Endothelial cell of umbilical vein (primary cell): ENCODE measurements around the gene FER. TPM values are rescaled to one million over a fixed set of nuclear protein-coding genes. Genes with fewer than 3 reads are reported as not detected.

Source experiments
- BruUV-seq: library from RNA; stranded (reverse); fragments of 400-500 nt; replicated peaks from 2 replicates; lab custom pipeline; 2021; lab: Mats Ljungman, UMichigan
- CTCF ChIA-PET: fragments of 300-600, 350-600 bp; sonication (Branson Sonifier 250); formaldehyde crosslinking; loops from one replicate; lab custom pipeline; 2021; ENCODE audit warnings: antibody characterized with exemption, inconsistent platforms; lab: Charles Lee
- POLR2A ChIA-PET: fragments of 300-600, 350-600 bp; sonication (Branson Sonifier 250); formaldehyde crosslinking; loops from one replicate; lab custom pipeline; 2021; ENCODE audit warnings: antibody characterized with exemption, inconsistent platforms; lab: Charles Lee
- DNase-seq: peaks from one replicate; pipeline ENCODE4 v3.0.0-alpha.2; 2011; ENCODE audit warnings: low read depth, low spot score
- FAIRE-seq: peaks from 2 replicates; lab custom pipeline; 2011; peaks lifted over from hg19 to GRCh38; lab: Jason Lieb, UNC
- H2AFZ ChIP-seq: 2 replicates; pipeline ENCODE4 v1.6.0; 2012; ENCODE audit warnings: low read depth, low read length, control low read depth, inconsistent platforms
- H3K27ac ChIP-seq: 2 replicates; pipeline ENCODE4 v1.5.1; 2011; ENCODE audit warnings: low read depth, mild to moderate bottlenecking, control low read depth, low read length, moderate library complexity; ENCODE audit not compliant: insufficient read depth
- H3K27me3 ChIP-seq, 2 experiments: 2 replicates each; pipeline versions ENCODE4 v1.6.0 to v1.6.1; 2011; ENCODE audit warnings: low read length in 2 of 2, mixed read lengths in 1 of 2; ENCODE audit not compliant: control insufficient read depth in 2 of 2, insufficient read depth in 2 of 2
- H3K36me3 ChIP-seq, 2 experiments: 2 replicates in 1 of 2; 3 replicates in 1 of 2; pipeline ENCODE4 v1.5.1; 2011; ENCODE audit warnings: low read length in 2 of 2, mild to moderate bottlenecking in 1 of 2, moderate library complexity in 1 of 2; ENCODE audit not compliant: control insufficient read depth in 2 of 2, insufficient read depth in 2 of 2; ENCODE audit errors: extremely low read depth in 1 of 2
- H3K4me1 ChIP-seq: 3 replicates; pipeline ENCODE4 v1.5.1; 2011; ENCODE audit warnings: mild to moderate bottlenecking, low read length; ENCODE audit not compliant: control insufficient read depth, insufficient read depth; ENCODE audit errors: extremely low read depth
- H3K4me2 ChIP-seq: 2 replicates; pipeline ENCODE4 v1.6.1; 2011; ENCODE audit warnings: low read length, control low read depth, mixed read lengths; ENCODE audit not compliant: insufficient read depth
- H3K4me3 ChIP-seq, 3 experiments: fragments of 200-600 bp in 1 of 3; sonication (generic), shearing (Covaris generic) in 1 of 3; replicated peaks in 1 of 3; 2 replicates each; pipeline ENCODE4 v1.5.1; 2011 to 2016; ENCODE audit warnings: control low read depth in 3 of 3, low read length in 3 of 3, mild to moderate bottlenecking in 2 of 3, inconsistent platforms in 1 of 3, low read depth in 1 of 3, moderate library complexity in 1 of 3; ENCODE audit not compliant: insufficient read depth in 1 of 3
- H3K79me2 ChIP-seq: 2 replicates; pipeline ENCODE4 v1.6.0; 2012; ENCODE audit warnings: low read length, inconsistent platforms; ENCODE audit not compliant: control insufficient read depth, insufficient read depth
- H3K9ac ChIP-seq: replicated peaks from 2 replicates; pipeline ENCODE3; 2011; ENCODE audit warnings: low read length, control low read depth; ENCODE audit not compliant: insufficient read depth; ENCODE audit errors: extremely low read depth
- H3K9me1 ChIP-seq: replicated peaks from 3 replicates; pipeline ENCODE4 v1.6.0; 2011; ENCODE audit warnings: mild to moderate bottlenecking, low read length; ENCODE audit not compliant: control insufficient read depth, insufficient read depth; ENCODE audit errors: extremely low read depth
- H3K9me3 ChIP-seq: replicated peaks from 2 replicates; pipeline ENCODE4 v1.5.1; 2012; ENCODE audit warnings: low read length, inconsistent platforms; ENCODE audit not compliant: control insufficient read depth, insufficient read depth
- H4K20me1 ChIP-seq: replicated peaks from 2 replicates; pipeline ENCODE3; 2011; ENCODE audit warnings: mild to moderate bottlenecking, low read length; ENCODE audit not compliant: control insufficient read depth, insufficient read depth; ENCODE audit errors: extremely low read depth
- CTCF ChIP-seq, 2 donors: IDR thresholded peaks; 1 replicate in 1 of 2; 2 replicates in 1 of 2; pipeline ENCODE4 v1.5.1; 2011; ENCODE audit warnings: low read length in 2 of 2, mild to moderate bottlenecking in 2 of 2, moderate library complexity in 2 of 2, control low read depth in 1 of 2, inconsistent platforms in 1 of 2, low read depth in 1 of 2; ENCODE audit not compliant: insufficient read depth in 1 of 2; ENCODE audit errors: extremely low read depth in 1 of 2
- EZH2 ChIP-seq: IDR thresholded peaks from 2 replicates; pipeline ENCODE4 v1.6.1; 2012; ENCODE audit warnings: borderline replicate concordance, low read depth, mild to moderate bottlenecking, moderate library complexity, low read length, inconsistent platforms; ENCODE audit not compliant: severe bottlenecking
- FOS ChIP-seq: IDR thresholded peaks from 2 replicates; pipeline ENCODE4 v1.6.1; 2011; ENCODE audit warnings: mild to moderate bottlenecking, low read length, moderate library complexity, borderline replicate concordance; ENCODE audit not compliant: insufficient read depth
- GATA2 ChIP-seq: IDR thresholded peaks from 2 replicates; pipeline ENCODE4 v1.7.0; 2011; ENCODE audit warnings: low read depth, mild to moderate bottlenecking, moderate library complexity, mixed read lengths, low read length; ENCODE audit not compliant: insufficient read length, insufficient read depth
- JUN ChIP-seq: IDR thresholded peaks from 2 replicates; pipeline ENCODE4 v1.6.1; 2011; ENCODE audit warnings: borderline replicate concordance, low read depth; ENCODE audit not compliant: insufficient read length, insufficient read depth
- MAX ChIP-seq: IDR thresholded peaks from 2 replicates; pipeline ENCODE4 v1.6.1; 2011; ENCODE audit not compliant: insufficient read depth, insufficient read length
- MYC ChIP-seq: IDR thresholded peaks from one replicate; pipeline ENCODE4 v1.6.1; 2011; ENCODE audit warnings: mild to moderate bottlenecking, low read depth, low read length
- POLR2A ChIP-seq: IDR thresholded peaks from 2 replicates; pipeline ENCODE4 v1.6.1; 2012; ENCODE audit warnings: low read depth, mild to moderate bottlenecking, control low read depth, low read length
- POLR2AphosphoS5 ChIP-seq: IDR thresholded peaks from 2 replicates; pipeline ENCODE4 v1.6.1; 2012; ENCODE audit warnings: low read depth, mild to moderate bottlenecking, control low read depth, low read length, moderate library complexity; ENCODE audit not compliant: insufficient read depth
- dilution Hi-C: fragments of 300-500 bp; cut with MboI; formaldehyde crosslinking; loops from one replicate; pipeline ENCODE4 v1.15.0; 2019; ENCODE audit warnings: low sequenced_read_pairs; ENCODE audit not compliant: extremely low pct_ligation_motif_present
- intact Hi-C: fragments of 100-400 bp; cut with micrococcal nuclease; formaldehyde crosslinking; loops from one replicate; pipeline ENCODE4 v1.10.0; 2022
- polyA plus RNA-seq, 4 experiments: library from polyadenylated mRNA; depleted of rRNA in 3 of 4; stranded (reverse) in 3 of 4; unstranded in 1 of 4; fragments of >200 nt; gene quantifications; 2 replicates each; pipeline versions ENCODE4 v1.2.1 to v1.2.3, GENCODE V29; 2011 to 2012; ENCODE audit warnings: missing spikeins in 1 of 4
- total RNA-seq: library from RNA; stranded (reverse); gene quantifications from 2 replicates; pipeline ENCODE4 v1.2.3, GENCODE V29; 2021

FER gene
- total and polyA plus RNA-seq, 2 donors (not counting 3 experiments of a cell fraction or from before 2014, with no cell fraction given) = 2.3 to 27.5 TPM

GRCh38 chr5:108974594-108974993 is 226.9 kb downstream of the FER start:
- Histone ChIP-seq H3K4me3 (no peak overlapping the region), H3K79me2 (no peaks in the 10 kb centered on the region), H4K20me1 (no peaks in the 10 kb centered on the region), H3K4me2 (no peak overlapping the region), H3K27me3 (no peaks in the 10 kb centered on the region), H2AFZ (no peak overlapping the region), H3K27ac (no peak overlapping the region), H3K4me1 (no peaks in the 10 kb centered on the region), H3K9ac (no peak overlapping the region), H3K9me1 (no peaks in the 10 kb centered on the region), H3K9me3 (no peaks in the 10 kb centered on the region), H3K36me3 (no peaks in the 10 kb centered on the region)
- no peak for TF ChIP-seq CTCF (IDR thresholded peaks at IDR 0.05; ENCODE audit: extremely low read depth in 1 of 2, insufficient read depth in 1 of 2, low read depth in 1 of 2, low read length in 2 of 2)
- no peak for TF ChIP-seq FOS
- FAIRE-seq = no peak
- dilution Hi-C loops (no loop called here), intact Hi-C loops (no loop called here)
- ChIA-PET CTCF (no interaction called here), POLR2A (no interaction called here)
- no TSS peak for BruUV-seq
- DNase-seq = no peak

DNA sequence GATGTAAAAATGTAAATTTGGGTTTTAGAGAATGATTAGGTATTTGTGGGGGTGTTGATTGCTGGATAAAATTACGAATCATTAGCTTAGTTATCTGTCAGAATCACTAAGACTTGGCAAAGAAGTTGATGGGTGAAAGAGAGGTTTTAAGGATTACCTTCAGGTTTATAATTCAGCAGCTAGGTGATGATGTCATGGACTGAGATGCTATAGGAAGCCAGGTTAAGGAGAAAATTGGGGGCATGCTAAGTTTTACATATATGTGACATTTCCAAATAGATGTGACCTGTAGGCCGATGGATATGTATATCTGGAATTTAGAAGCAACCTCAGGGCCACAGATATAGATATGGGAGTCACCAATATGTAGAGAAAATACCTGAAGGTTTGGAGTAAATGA is 228.0 kb downstream of the FER start:
- ChIA-PET CTCF (no interaction called here), POLR2A (no interaction called here)
- FAIRE-seq = no peak
- dilution Hi-C loops (no loop called here), intact Hi-C loops (no loop called here)
- Histone ChIP-seq H3K4me2 (no peak overlapping the region), H3K9ac (no peak overlapping the region), H2AFZ (no peak overlapping the region), H3K9me3 (no peaks in the 10 kb centered on the region), H3K79me2 (no peaks in the 10 kb centered on the region), H3K4me1 (no peaks in the 10 kb centered on the region), H4K20me1 (no peaks in the 10 kb centered on the region), H3K27ac (no peak overlapping the region), H3K4me3 (no peak overlapping the region), H3K36me3 (no peaks in the 10 kb centered on the region), H3K9me1 (no peaks in the 10 kb centered on the region), H3K27me3 (no peaks in the 10 kb centered on the region)
- BruUV-seq = no TSS peak
- no peak for DNase-seq
- TF ChIP-seq GATA2 = no peak
- TF ChIP-seq POLR2AphosphoS5 = no peak
- no peak for TF ChIP-seq JUN
- TF ChIP-seq FOS = no peak
- no peak for TF ChIP-seq MYC
- TF ChIP-seq CTCF (IDR thresholded peaks at IDR 0.05; ENCODE audit: extremely low read depth in 1 of 2, insufficient read depth in 1 of 2, low read depth in 1 of 2, low read length in 2 of 2) = no peak
- no peak for TF ChIP-seq POLR2A
- no peak for TF ChIP-seq EZH2
- no peak for TF ChIP-seq MAX
